ENCODE data around the gene SRSF8.
A peak's percentile ranks its signal among the peaks of the same experiment; 100 is the strongest.
"Not testable (repeated sequence)": the region's sequence is repeated elsewhere in the genome, so short reads cannot be mapped to it uniquely, and the experiment has no call there.

Gene SRSF8

DNA sequence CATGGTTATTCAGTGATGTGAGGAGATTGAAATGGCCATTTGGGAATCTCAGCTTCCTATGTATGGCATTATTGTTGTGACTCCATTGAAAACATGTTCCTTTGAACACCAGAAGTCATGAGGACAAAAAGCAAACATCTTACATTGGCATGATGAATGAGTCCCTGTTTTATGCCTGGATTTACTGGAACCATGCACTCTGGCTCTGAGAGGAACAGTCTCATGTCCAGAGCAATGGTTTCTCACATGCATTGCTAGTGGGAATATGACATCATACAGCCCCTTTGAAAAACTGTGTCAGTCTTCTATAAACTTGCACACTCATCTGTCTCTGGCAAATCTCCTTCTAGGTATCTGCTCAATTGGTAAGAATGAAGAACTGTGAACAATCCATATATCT lies 20.9 kb upstream of the SRSF8 start:
- H3K4me1 ChIP-seq (ENCODE audit: control insufficient read depth, insufficient read depth, low read length): no peaks in the 10 kb centered on the region
- peaks cover 20% of the 10 kb centered on the region; the same call in 1 of the 2 replicates for H3K27me3 ChIP-seq (ENCODE audit: control insufficient read depth, insufficient read depth, low read length)
- no peaks in the 10 kb centered on the region for H3K36me3 ChIP-seq (ENCODE audit: control insufficient read depth, insufficient read depth, low read length)
- no peak overlapping the region for H3K27ac ChIP-seq (ENCODE audit: low read depth, low read length)
- no peaks in the 10 kb centered on the region for H3K9me3 ChIP-seq (ENCODE audit: control insufficient read depth, insufficient read depth, low read depth, low read length)
- no peak overlapping the region for H3K9ac ChIP-seq (ENCODE audit: low read length)
- no peak overlapping the region for H3K4me3 ChIP-seq (ENCODE audit: low read depth, low read length)

DNA sequence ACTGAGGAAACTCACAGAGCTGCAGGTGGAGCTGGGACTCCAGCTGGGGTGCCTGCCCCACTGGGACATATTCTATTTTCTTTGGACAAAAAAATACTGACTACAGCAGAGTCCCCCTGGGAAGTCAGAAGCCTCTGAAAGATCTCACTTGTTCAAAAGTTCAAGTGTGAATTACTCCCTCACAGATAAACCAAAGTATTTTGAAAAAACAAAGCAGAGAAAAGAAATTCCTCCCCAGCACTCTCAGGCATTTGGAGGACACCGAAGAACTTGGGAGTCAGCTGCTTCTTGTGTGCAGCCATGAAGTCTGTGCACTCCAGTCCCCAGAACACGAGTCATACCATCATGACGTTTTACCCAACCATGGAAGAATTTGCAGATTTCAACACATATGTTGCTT lies 17.6 kb upstream of the SRSF8 start, which contains the start of gene KDM4F:
Gene KDM4F, plus strand, starts transcription at position 301 of the 400 bp plus-strand sequence.
- not testable (repeated sequence) for H3K9me3 ChIP-seq (ENCODE audit: control insufficient read depth, insufficient read depth, low read depth, low read length); H3K4me1 ChIP-seq (ENCODE audit: control insufficient read depth, insufficient read depth, low read length); H3K36me3 ChIP-seq (ENCODE audit: control insufficient read depth, insufficient read depth, low read length); H3K9ac ChIP-seq (ENCODE audit: low read length); H3K4me3 ChIP-seq (ENCODE audit: low read depth, low read length); H3K27ac ChIP-seq (ENCODE audit: low read depth, low read length)
- peaks cover 20% of the 10 kb centered on the region; the same call in 1 of the 2 replicates for H3K27me3 ChIP-seq (ENCODE audit: control insufficient read depth, insufficient read depth, low read length)

DNA sequence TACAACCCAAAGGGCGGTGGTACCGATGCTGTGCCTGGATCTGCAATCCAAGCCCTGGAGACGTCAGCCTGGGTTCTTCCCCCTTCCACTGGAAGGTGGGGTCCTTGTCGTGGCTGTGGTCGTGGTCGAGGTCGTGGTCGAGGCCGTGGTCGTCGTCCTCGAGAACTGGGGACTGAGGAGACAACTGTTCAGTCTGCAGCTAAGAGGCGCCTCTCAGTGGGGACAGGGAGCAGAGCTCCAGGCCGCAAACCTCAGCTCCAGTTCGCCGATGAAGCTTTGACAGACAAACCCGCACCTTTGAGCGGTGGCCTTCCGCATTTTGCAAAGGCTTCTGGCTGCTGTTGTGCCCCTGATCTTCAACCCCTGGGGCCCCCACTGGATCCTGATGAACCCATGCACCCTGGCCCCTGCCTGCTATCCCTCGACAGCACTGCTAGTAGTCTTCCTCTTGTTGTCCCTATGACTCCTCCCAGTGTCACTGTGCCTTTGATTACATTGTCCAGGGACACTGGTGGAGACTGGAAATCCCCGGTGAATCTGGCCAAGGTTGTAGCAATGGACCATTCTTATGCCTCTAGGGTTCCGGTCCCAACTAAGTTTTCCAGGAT lies 16.0 kb upstream of the SRSF8 start:
- H3K9ac ChIP-seq (ENCODE audit: low read length): no peak overlapping the region
- no peaks in the 10 kb centered on the region for H3K4me1 ChIP-seq (ENCODE audit: control insufficient read depth, insufficient read depth, low read length)
- H3K27me3 ChIP-seq (ENCODE audit: control insufficient read depth, insufficient read depth, low read length): peaks cover 6% of the 10 kb centered on the region; the same call in 1 of the 2 replicates
- no peaks in the 10 kb centered on the region for H3K9me3 ChIP-seq (ENCODE audit: control insufficient read depth, insufficient read depth, low read depth, low read length)
- no peak overlapping the region for H3K27ac ChIP-seq (ENCODE audit: low read depth, low read length)
- H3K36me3 ChIP-seq (ENCODE audit: control insufficient read depth, insufficient read depth, low read length): no peaks in the 10 kb centered on the region
- H3K4me3 ChIP-seq (ENCODE audit: low read depth, low read length): no peak overlapping the region

DNA sequence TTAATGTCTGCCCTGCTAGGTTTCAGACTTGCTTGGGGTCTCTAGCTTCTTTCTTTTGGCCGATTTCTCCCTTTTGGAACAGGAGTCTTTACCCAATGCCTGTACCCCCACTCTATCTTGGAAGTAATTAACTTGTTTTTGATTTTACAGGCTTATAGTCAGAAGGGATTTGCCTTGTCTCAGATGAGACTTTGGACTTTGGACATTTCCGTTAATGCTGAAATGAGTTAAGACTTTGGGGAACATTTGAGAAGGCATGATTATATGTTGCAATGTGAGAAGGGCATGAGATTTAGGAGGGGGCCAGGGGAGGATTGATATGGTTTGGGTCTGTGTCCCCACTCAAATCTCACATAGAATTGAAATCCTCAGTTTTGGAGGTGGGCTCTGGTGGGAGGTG lies 12.4 kb upstream of the SRSF8 start:
- H3K4me3 ChIP-seq (ENCODE audit: low read depth, low read length): no peak overlapping the region
- no peaks in the 10 kb centered on the region for H3K4me1 ChIP-seq (ENCODE audit: control insufficient read depth, insufficient read depth, low read length)
- 0 out of 2 replicates have a peak, but pooled peaks cover 3% of the 10 kb centered on the region for H3K27me3 ChIP-seq (ENCODE audit: control insufficient read depth, insufficient read depth, low read length)
- H3K9me3 ChIP-seq (ENCODE audit: control insufficient read depth, insufficient read depth, low read depth, low read length): no peaks in the 10 kb centered on the region
- H3K27ac ChIP-seq (ENCODE audit: low read depth, low read length): no peak overlapping the region
- no peak overlapping the region for H3K9ac ChIP-seq (ENCODE audit: low read length)
- no peaks in the 10 kb centered on the region for H3K36me3 ChIP-seq (ENCODE audit: control insufficient read depth, insufficient read depth, low read length)

DNA sequence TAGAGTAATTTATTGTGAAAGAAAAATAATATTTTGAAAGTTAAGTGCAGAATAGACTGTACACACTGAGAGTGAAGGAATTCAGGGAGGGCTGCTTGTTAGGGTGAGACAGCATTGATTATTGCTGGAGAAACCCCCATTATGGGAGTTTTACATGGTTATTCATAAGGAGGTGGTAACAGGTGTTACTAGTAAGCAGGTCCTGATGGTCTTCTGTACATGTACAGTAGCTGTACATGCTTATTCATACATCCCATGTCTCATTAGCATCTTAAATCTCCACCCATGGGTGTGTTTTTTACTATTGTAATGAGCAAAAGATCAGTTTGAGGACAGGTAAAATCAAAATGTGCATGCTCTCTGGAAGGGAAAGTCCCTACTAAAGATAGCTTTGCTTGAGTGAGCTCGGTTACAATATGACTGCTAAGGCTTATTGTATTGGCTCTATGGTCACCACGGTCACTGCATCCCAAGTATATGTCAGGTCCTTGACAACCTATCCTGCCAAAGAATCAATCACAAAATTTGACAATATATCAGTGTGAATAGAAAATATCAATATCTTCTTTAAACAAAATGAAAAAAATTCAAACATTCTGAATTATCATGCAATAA lies 11.3 kb upstream of the SRSF8 start:
- peaks cover 4% of the 10 kb centered on the region; the same call in 1 of the 2 replicates for H3K27me3 ChIP-seq (ENCODE audit: control insufficient read depth, insufficient read depth, low read length)
- no peak overlapping the region for H3K9ac ChIP-seq (ENCODE audit: low read length)
- H3K4me1 ChIP-seq (ENCODE audit: control insufficient read depth, insufficient read depth, low read length): no peaks in the 10 kb centered on the region
- no peaks in the 10 kb centered on the region for H3K9me3 ChIP-seq (ENCODE audit: control insufficient read depth, insufficient read depth, low read depth, low read length)
- H3K36me3 ChIP-seq (ENCODE audit: control insufficient read depth, insufficient read depth, low read length): no peaks in the 10 kb centered on the region
- no peak overlapping the region for H3K4me3 ChIP-seq (ENCODE audit: low read depth, low read length)
- no peak overlapping the region for H3K27ac ChIP-seq (ENCODE audit: low read depth, low read length)

DNA sequence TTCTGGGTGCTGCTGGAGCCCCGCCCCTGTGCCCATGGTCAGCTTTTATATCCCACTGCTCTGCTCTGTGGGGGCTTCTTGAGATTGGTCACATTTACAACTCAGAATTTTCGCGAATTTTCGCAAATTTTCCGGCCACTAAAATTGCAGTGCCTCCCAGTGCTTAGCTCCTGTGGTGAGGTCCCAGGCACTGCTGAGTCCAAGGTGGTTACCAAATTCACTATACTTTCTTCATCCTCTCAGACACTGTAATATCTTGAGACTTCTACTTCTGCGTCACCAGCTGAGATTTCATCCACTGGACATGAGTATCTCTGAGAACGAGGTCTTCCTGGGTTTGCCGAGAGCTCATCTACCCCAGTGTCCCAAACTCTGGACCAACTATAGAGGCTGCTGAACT lies 8.8 kb upstream of the SRSF8 start:
- H3K4me1 ChIP-seq (ENCODE audit: control insufficient read depth, insufficient read depth, low read length): no peaks in the 10 kb centered on the region
- peaks cover 12% of the 10 kb centered on the region; the same call in 1 of the 2 replicates for H3K27me3 ChIP-seq (ENCODE audit: control insufficient read depth, insufficient read depth, low read length)
- H3K9ac ChIP-seq (ENCODE audit: low read length): no peak overlapping the region
- no peaks in the 10 kb centered on the region for H3K9me3 ChIP-seq (ENCODE audit: control insufficient read depth, insufficient read depth, low read depth, low read length)
- H3K4me3 ChIP-seq (ENCODE audit: low read depth, low read length): no peak overlapping the region
- H3K36me3 ChIP-seq (ENCODE audit: control insufficient read depth, insufficient read depth, low read length): no peaks in the 10 kb centered on the region
- no peak overlapping the region for H3K27ac ChIP-seq (ENCODE audit: low read depth, low read length)

DNA sequence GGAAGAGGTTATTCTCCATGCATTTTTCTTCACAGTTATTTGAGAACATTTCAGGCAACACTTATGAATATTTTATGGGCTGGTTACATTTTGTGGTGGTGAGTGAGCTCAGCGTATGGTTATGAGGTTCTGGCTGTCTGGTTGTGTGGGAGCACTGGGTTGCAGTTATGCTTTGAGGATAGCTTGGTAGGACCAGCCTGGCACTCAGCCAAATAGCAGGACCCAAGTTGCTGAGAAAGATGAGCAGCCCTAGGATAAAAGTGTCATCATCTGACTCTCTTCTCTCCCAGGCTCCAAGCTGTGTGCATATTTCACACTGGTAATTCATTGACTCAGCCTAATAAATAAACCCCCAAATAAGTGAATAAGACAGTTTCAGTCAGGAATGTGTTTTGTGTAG lies 8.1 kb upstream of the SRSF8 start:
- Histone ChIP-seq H3K27me3 (ENCODE audit: control insufficient read depth, insufficient read depth, low read length) (peaks cover 12% of the 10 kb centered on the region; the same call in 1 of the 2 replicates), H3K27ac (ENCODE audit: low read depth, low read length) (no peak overlapping the region), H3K4me1 (ENCODE audit: control insufficient read depth, insufficient read depth, low read length) (no peaks in the 10 kb centered on the region), H3K9ac (ENCODE audit: low read length) (no peak overlapping the region), H3K4me3 (ENCODE audit: low read depth, low read length) (no peak overlapping the region), H3K36me3 (ENCODE audit: control insufficient read depth, insufficient read depth, low read length) (no peaks in the 10 kb centered on the region), H3K9me3 (ENCODE audit: control insufficient read depth, insufficient read depth, low read depth, low read length) (no peaks in the 10 kb centered on the region)

DNA sequence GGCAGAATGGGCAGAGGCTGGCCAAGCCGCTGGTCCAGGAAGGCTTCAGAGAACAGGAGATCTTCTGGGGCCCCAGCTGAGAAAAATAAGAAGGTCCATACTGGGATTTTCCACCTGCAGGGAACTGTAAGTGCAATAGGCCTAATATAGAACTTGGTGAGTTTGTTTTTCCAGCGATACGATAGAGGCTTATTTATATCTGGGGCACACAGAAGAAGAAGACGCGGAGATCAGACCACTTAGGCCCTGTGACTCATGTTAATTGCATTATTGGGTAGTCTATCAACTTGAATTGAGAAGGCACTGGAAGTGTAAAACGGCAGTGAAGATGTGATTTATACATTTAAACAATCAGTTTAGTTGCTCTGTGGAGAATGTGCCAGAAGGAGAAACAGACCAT lies 7.7 kb upstream of the SRSF8 start:
- Histone ChIP-seq H3K9ac (ENCODE audit: low read length) (no peak overlapping the region), H3K27ac (ENCODE audit: low read depth, low read length) (no peak overlapping the region), H3K9me3 (ENCODE audit: control insufficient read depth, insufficient read depth, low read depth, low read length) (no peaks in the 10 kb centered on the region), H3K27me3 (ENCODE audit: control insufficient read depth, insufficient read depth, low read length) (peaks cover 10% of the 10 kb centered on the region; the same call in 1 of the 2 replicates), H3K36me3 (ENCODE audit: control insufficient read depth, insufficient read depth, low read length) (no peaks in the 10 kb centered on the region), H3K4me1 (ENCODE audit: control insufficient read depth, insufficient read depth, low read length) (no peaks in the 10 kb centered on the region), H3K4me3 (ENCODE audit: low read depth, low read length) (no peak overlapping the region)

DNA sequence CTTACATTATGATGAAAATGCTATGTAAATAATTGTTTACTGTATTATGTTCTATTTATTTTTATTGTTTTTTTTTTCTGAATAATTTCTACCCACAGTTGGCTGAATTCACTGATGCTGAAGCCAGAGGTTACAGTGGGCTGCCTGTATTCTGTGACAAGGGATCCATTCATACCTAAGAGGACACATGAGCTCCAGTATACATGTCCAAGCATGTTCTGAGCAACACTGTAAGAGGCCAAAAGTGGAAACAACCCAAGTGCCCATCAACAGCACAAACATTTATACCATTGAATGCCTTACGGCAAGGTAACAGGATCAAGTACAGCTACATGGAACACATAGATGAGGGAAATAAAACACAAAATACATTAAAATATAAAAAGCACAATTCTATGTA lies 1.4 kb upstream of the SRSF8 start:
- Histone ChIP-seq H3K27me3 (ENCODE audit: control insufficient read depth, insufficient read depth, low read length) (peaks cover 8% of the 10 kb centered on the region; the same call in 1 of the 2 replicates), H3K4me3 (ENCODE audit: low read depth, low read length) (no peak overlapping the region), H3K9ac (ENCODE audit: low read length) (no peak overlapping the region), H3K36me3 (ENCODE audit: control insufficient read depth, insufficient read depth, low read length) (no peaks in the 10 kb centered on the region), H3K27ac (ENCODE audit: low read depth, low read length) (no peak overlapping the region), H3K4me1 (ENCODE audit: control insufficient read depth, insufficient read depth, low read length) (0 out of 2 replicates have a peak, but pooled peaks cover 5% of the 10 kb centered on the region), H3K9me3 (ENCODE audit: control insufficient read depth, insufficient read depth, low read depth, low read length) (no peaks in the 10 kb centered on the region)

DNA sequence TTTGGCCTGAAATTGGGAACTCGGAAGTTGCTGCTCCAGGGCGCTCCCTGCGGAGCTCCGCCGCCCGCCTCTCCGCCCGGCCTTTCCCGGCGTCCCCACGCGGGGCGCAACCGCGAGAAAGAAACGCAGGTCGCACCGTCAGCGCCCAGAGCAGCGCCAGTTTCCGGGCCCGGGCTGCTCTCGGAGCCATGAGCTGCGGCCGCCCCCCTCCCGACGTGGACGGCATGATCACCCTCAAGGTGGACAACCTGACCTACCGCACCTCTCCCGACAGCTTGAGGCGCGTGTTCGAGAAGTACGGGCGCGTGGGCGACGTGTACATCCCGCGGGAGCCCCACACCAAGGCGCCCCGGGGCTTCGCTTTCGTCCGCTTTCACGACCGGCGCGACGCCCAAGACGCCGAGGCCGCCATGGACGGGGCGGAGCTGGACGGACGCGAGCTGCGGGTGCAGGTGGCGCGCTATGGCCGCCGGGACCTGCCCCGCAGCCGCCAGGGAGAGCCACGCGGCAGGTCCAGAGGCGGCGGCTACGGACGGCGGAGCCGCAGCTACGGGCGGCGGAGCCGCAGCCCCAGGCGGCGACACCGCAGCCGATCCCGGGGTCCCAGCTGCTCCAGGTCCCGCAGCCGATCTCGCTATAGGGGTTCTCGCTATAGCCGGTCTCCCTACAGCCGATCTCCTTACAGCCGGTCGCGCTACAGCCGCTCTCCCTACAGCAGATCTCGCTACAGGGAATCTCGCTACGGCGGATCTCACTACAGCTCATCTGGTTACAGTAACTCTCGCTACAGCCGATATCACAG lies 521 bp downstream of the SRSF8 start:
- Histone ChIP-seq H3K9me3 (ENCODE audit: control insufficient read depth, insufficient read depth, low read depth, low read length) (no peaks in the 10 kb centered on the region), H3K27me3 (ENCODE audit: control insufficient read depth, insufficient read depth, low read length) (no peaks in the 10 kb centered on the region), H3K36me3 (ENCODE audit: control insufficient read depth, insufficient read depth, low read length) (no peaks in the 10 kb centered on the region), H3K27ac (ENCODE audit: low read depth, low read length) (peak overlapping the region; percentile 12; the same call in 1 of the 2 replicates), H3K9ac (ENCODE audit: low read length) (peak overlapping the region; percentile 91), H3K4me3 (ENCODE audit: low read depth, low read length) (peak overlapping the region; percentile 87), H3K4me1 (ENCODE audit: control insufficient read depth, insufficient read depth, low read length) (0 out of 2 replicates have a peak, but pooled peaks cover 5% of the 10 kb centered on the region)

DNA sequence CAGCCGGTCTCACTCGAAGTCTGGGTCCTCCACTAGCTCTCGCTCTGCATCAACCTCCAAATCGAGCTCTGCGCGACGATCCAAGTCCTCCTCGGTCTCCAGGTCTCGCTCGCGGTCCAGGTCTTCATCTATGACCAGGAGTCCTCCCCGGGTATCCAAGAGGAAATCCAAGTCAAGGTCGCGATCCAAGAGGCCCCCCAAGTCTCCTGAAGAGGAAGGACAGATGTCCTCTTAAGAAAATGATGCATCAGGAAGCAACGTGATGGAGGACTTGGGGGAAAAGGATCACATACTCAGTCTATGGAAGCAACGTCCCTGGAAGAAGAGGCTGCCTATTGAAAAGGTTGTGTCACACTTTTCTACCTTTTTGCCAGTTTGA lies 1.1 kb downstream of the SRSF8 start:
- no peak overlapping the region for H3K27ac ChIP-seq (ENCODE audit: low read depth, low read length)

More for the DNA sequence above, 1.1 kb downstream of the SRSF8 start:
- no peaks in the 10 kb centered on the region for H3K36me3 ChIP-seq (ENCODE audit: control insufficient read depth, insufficient read depth, low read length)
- peak overlapping the region; percentile 87 for H3K4me3 ChIP-seq (ENCODE audit: low read depth, low read length)
- H3K4me1 ChIP-seq (ENCODE audit: control insufficient read depth, insufficient read depth, low read length): 0 out of 2 replicates have a peak, but pooled peaks cover 5% of the 10 kb centered on the region
- no peaks in the 10 kb centered on the region for H3K9me3 ChIP-seq (ENCODE audit: control insufficient read depth, insufficient read depth, low read depth, low read length)
- no peaks in the 10 kb centered on the region for H3K27me3 ChIP-seq (ENCODE audit: control insufficient read depth, insufficient read depth, low read length)
- peak overlapping the region; percentile 91 for H3K9ac ChIP-seq (ENCODE audit: low read length)
